Measurements from ENCODE around the gene DLG1.

DNA sequence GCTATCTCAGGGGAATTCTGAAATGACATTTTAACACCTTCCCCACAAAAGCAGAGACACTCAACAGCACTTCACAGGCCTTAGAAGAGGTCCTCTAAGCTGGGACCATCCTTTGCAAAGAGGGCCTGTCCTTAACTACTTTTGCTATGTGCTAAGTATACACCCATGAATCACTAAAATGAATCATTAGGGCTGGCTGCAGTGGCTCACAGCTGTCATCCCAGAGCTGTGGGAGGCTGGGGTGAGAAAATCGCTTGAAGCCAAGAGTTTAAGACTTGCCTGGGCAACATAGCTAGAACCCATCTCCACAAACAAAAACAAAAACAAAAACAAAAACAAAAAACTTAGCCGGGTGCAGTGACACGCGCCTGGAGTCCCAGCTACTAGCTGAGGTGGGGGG, 214.9 kb downstream of the DLG1 start:
- TF ChIP-seq, protein P1, sequence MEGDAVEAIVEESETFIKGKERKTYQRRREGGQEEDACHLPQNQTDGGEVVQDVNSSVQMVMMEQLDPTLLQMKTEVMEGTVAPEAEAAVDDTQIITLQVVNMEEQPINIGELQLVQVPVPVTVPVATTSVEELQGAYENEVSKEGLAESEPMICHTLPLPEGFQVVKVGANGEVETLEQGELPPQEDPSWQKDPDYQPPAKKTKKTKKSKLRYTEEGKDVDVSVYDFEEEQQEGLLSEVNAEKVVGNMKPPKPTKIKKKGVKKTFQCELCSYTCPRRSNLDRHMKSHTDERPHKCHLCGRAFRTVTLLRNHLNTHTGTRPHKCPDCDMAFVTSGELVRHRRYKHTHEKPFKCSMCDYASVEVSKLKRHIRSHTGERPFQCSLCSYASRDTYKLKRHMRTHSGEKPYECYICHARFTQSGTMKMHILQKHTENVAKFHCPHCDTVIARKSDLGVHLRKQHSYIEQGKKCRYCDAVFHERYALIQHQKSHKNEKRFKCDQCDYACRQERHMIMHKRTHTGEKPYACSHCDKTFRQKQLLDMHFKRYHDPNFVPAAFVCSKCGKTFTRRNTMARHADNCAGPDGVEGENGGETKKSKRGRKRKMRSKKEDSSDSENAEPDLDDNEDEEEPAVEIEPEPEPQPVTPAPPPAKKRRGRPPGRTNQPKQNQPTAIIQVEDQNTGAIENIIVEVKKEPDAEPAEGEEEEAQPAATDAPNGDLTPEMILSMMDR (IDR thresholded peaks at IDR 0.05), result no peak
- TF ChIP-seq POLR2AphosphoS5 (IDR thresholded peaks at IDR 0.05), result no peak

Data from transverse colon (tissue), 4 donors.